A549 treated with ZK216348 at 1 μM for 4 hours (cell line): ENCODE measurements around the gene DOHH. TPM values are rescaled to one million over a fixed set of nuclear protein-coding genes. Genes with fewer than 3 reads are reported as not detected.

Experiments
- total RNA-seq: library from RNA; stranded (reverse); fragments of 200-300 nt; extraction: Qiagen RNA extraction; gene quantifications from 5 replicates; pipeline ENCODE4 v1.2.3, GENCODE V29; 2022; ENCODE audit warnings: low read depth

Gene DOHH
- total RNA-seq, result 8.5 to 21.0 TPM (median 20.2 TPM) in 5 replicates

GRCh38 chr19:3500429-3501101, at the start of gene DOHH:
Gene DOHH (minus strand): TSS chr19:3500674. CDS start chr19:3496814, 3,860 bp downstream.

GRCh38 chr19:3538965-3539755, 38.7 kb upstream of the DOHH start, which contains the start of gene TEKTIP1:
Gene TEKTIP1 (plus strand): TSS chr19:3539174. CDS start chr19:3539178, 4 bp downstream.

GRCh38 chr19:3505598-3506383, 5.3 kb upstream of the DOHH start, which contains the start of gene FZR1:
Gene FZR1 (plus strand): TSS chr19:3506311. CDS start chr19:3522990, 16,679 bp downstream.

GRCh38 chr19:3483226-3483628, 17.2 kb downstream of the DOHH start, which contains the start of gene SMIM44:
Gene SMIM44 (minus strand): TSS chr19:3483441. CDS start chr19:3483403, 38 bp downstream.

GRCh38 chr19:3480383-3481091, 19.9 kb downstream of the DOHH start, which contains the start of gene SMIM24:
Gene SMIM24 (minus strand): TSS chr19:3480525. CDS start chr19:3480463, 62 bp downstream.

Other genes starting within 250 kb of the DOHH start
- gene NFIC, start 134.1 kb downstream of the DOHH start, total RNA-seq, result 28.0 to 57.6 TPM (median 48.4 TPM) in 5 replicates
- 0.51 to 1.4 TPM (median 1.1 TPM) in 4 of 5 replicates, not detected in the other for gene SMIM24, start 20.1 kb downstream of the DOHH start, total RNA-seq
- gene SMIM44, start 17.2 kb downstream of the DOHH start, total RNA-seq, result not detected in 5 replicates
- 18.3 to 38.1 TPM (median 33.8 TPM) in 5 replicates for gene FZR1, start 5.6 kb upstream of the DOHH start, total RNA-seq
- not detected in 5 replicates for gene TEKTIP1, start 38.5 kb upstream of the DOHH start, total RNA-seq
- 90.3 to 170 TPM (median 159 TPM) in 5 replicates for gene MFSD12, start 56.9 kb upstream of the DOHH start, total RNA-seq
- 38.2 to 67.9 TPM (median 66.7 TPM) in 5 replicates for gene HMG20B, start 72.3 kb upstream of the DOHH start, total RNA-seq
- gene GIPC3, start 84.8 kb upstream of the DOHH start, total RNA-seq, result 0.16 to 0.27 TPM (median 0.19 TPM) in 5 replicates
- gene TBXA2R, start 106.2 kb upstream of the DOHH start, total RNA-seq, result 0.74 to 1.3 TPM (median 0.90 TPM) in 5 replicates
- gene CACTIN, start 126.1 kb upstream of the DOHH start, total RNA-seq, result 10.0 to 23.1 TPM (median 19.1 TPM) in 5 replicates
- gene PIP5K1C, start 199.8 kb upstream of the DOHH start, total RNA-seq, result 6.0 to 16.0 TPM (median 14.2 TPM) in 5 replicates
- 0.22 to 1.1 TPM (median 0.81 TPM) in 5 replicates for gene TJP3, start 207.7 kb upstream of the DOHH start, total RNA-seq